HG03460 (cell line): ENCODE data around the gene ARHGAP45.

Experiments used
- ATAC-seq: cut with Tn5 transposase; IDR thresholded peaks from one replicate; pipeline ENCODE4 v1.9.1; 2021; ENCODE audit not compliant: unreplicated experiment

Gene ARHGAP45

DNA sequence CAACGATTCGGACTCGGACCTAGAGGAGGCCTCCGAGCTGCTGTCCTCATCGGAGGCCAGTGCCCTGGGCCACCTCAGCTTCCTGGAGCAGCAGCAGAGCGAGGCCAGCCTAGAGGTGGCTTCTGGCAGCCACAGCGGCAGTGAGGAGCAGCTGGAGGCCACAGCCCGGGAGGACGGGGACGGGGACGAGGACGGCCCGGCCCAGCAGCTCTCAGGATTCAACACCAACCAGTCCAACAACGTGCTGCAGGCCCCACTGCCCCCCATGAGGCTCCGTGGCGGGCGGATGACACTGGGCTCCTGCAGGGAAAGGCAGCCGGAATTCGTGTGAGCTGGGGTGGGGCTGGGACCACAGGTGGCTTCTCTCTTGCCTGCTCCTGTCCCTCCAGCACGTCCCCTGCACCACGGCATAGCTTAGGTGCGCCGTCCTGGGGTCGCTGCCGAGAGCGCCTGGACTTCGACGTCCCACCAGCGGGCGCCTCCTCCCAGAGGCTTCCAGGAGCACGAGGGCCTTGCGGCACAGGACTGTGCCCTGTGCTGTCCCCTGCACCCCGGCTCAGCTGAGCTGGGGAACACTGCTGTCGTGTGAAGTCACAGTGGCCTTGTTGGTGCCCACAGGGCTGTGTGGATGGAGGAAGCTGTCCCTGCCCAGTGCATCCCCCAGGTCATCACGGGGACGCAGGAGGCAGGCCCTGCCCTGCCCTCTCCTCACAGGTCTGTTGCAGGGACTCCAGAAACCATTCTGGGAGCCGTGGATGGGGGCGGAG is 18.9 kb downstream of the ARHGAP45 start:
- ATAC-seq: no peak

DNA sequence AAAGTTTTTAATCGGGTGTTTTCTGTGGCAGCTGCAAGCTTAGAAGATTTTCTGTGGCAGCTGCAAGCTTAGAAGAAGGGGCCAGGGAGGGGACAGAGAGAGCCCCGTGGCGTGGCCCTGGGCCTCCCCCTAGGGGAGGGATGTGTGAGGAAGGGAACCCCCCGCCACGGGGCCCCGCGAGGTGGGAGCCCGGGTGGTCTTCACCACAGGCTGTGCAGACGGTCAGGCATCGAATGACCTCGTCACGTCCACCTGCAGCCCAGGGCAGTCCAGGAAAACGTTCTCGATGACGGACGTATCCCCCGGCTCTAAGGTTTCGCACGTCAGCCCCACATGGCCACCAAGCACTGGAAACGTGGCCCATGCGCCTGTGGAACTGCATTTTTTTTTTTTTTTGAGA is 19.6 kb downstream of the ARHGAP45 start:
- ATAC-seq: no peak

- ATAC-seq: no peak
Observed at GRCh38 chr19:1087813-1088415, 20.9 kb downstream of the ARHGAP45 start.

GRCh38 chr19:1088416-1089010 is 21.5 kb downstream of the ARHGAP45 start:
- ATAC-seq: no peak

DNA sequence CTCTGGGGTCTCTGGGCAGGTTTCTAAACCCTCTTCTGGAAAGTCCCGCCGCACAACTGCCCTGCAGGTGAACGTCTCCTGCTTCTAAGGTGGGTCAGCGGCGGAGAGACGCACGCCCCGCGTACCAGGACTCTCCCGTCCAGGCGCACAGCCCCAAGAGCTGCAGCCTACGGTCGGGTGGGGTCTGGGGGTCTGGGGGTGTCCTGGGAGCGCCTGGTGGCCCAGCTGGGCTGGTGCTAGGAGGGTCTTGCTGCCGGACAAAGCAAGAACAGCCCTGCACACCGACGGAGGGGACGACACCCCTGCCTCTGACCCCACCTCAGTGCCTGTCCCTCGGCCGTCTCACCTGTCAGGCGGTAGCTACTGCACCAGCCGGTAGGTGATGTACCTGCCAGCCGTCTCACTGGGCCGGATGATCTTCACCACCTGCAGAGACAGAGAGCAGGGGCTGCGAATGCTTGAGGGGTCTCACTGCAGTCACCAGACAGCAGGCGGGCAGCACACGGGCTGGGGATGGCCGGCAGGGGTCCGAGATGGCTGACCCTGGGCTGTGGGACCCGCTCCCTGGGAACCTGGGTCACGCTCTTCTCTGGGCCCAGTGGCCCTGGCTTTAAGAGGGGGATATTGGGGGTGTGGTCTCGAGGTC is 22.3 kb downstream of the ARHGAP45 start:
- ATAC-seq: no peak

DNA sequence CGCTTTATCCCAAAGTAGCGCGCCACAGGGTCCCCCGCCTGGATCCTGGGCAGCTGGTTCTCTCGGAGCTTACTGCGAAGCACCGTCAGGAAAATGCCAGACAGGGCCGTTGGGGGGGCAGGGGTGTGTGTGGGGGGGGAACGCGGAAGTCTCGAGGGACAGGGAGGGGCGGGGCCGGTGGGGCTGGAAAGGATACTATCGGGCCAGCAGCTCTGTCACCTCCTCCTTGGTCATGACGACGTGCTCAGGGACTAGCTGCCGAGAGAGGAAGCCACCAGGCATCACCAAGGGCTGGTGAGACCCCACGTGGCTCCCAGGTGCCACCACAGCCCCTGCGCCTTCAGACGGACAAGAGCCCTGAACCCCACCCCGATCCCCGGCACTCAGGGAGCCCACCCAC is 22.9 kb downstream of the ARHGAP45 start:
- no peak for ATAC-seq

- ATAC-seq: no peak
Observed at GRCh38 chr19:1090731-1091543, 24.0 kb downstream of the ARHGAP45 start.

DNA sequence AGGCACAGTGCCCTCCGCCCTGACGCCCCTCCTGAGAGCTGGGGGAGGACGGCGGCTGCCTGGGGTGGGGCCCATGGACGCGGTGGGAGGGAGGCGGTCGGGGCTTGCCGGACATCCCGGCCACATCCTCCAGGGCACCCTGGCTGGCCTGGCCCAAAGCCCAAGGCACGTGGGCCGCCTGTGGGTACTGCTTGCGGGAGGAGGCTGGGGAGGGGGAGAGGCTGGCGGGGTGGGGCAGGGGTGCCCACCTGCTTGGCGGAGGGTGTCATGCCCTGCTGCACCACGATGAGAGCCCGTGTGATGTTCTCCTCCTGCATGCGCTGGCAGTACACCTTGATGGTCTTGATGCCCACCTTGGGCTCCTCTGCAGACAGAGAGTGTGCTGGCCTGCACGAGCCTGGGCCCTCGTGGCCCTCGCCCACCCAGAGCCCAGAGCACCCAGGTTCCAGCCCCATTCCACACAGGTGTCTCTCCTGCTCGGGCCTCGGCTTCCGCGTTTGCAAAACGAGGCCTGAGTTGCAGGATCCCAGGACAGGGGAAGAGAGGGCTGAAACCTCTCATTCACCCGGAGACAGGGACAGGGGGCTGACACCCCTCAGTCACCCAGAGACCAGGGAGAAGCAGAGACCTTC is 24.7 kb downstream of the ARHGAP45 start:
- ATAC-seq: no peak

GRCh38 chr19:1093330-1093729 is 26.4 kb downstream of the ARHGAP45 start:
- ATAC-seq: no peak

GRCh38 chr19:1093811-1094553 is 27.0 kb downstream of the ARHGAP45 start:
- no peak for ATAC-seq

DNA sequence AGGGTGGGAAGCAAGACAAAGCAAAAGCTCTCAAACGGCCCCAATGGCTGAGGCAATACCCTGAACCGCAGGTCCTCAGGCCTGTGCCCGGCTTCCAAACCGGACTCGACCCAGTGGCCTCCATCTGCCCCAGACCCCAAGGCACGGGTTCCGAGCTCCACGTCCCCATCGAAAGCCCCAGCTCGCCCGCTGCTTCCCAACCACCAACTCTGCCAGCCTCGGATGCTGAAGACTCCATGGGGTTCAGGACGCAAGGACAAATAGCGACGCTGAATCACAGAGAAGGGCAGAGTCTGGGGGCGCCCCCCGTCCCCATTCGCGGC is 27.6 kb downstream of the ARHGAP45 start:
- ATAC-seq: no peak

DNA sequence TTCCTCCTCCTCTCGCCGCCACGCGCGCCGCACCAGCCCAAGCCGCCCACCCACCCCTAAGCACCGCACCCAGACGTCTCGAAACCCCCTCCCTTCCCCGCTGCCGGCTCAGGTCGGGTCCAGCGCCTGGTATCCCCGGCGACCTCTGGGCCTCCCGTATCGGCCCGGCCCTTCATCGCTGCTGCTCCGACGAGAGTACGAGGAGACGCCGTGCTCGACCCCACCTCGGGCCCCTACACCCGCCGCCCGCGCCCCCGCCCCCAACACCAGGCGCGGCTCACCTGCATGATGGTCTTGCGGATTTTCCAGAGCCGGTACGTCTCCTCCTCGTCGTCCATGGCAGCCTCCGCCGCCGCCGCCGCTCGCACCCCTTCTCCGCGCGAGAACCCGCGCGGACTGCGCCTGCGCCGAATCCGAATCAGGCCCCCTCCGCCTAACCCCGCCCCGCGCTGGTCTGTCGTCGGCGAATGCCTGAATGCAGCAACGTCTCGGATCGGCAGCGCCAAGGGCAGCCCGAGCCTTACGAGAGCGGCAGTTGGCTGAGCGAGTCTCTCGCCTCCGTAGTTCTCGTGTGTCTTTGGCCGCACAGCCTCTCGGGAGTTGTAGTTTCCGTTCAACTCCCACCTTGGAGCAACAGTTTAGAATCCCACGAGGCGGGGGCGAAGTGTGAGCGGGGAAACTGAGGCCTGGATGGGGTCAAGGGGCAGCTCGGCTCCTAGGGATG is 28.2 kb downstream of the ARHGAP45 start, which contains the start of gene POLR2E:
Gene POLR2E (minus strand): TSS at position 398 of the 724 bp plus-strand sequence. CDS start 60 bp downstream, at position 338.
- peak; percentile 83 for ATAC-seq

DNA sequence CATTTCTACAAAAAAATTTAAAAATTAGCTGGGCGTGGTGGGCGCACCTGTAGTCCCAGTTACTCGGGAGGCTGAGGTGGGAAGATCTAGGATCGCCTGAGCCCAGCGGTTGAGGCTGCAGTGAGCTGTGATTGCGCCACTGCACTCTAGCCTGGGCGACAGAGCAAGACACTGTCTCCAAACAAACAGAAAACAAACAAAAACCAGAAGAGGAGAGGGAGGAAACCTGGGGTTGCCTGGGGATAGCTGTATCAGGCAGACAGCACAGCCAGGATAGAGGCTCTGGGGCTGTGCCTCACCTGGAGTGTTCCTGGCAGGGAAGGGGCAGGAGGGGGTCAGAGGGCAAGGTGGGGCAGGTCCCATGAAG is 30.8 kb downstream of the ARHGAP45 start:
- ATAC-seq: no peak

GRCh38 chr19:1098177-1099051 is 31.4 kb downstream of the ARHGAP45 start:
- ATAC-seq: no peak

GRCh38 chr19:1101337-1101698 is 34.4 kb downstream of the ARHGAP45 start:
- ATAC-seq: no peak

GRCh38 chr19:1102407-1103131 is 35.6 kb downstream of the ARHGAP45 start:
- ATAC-seq: no peak

DNA sequence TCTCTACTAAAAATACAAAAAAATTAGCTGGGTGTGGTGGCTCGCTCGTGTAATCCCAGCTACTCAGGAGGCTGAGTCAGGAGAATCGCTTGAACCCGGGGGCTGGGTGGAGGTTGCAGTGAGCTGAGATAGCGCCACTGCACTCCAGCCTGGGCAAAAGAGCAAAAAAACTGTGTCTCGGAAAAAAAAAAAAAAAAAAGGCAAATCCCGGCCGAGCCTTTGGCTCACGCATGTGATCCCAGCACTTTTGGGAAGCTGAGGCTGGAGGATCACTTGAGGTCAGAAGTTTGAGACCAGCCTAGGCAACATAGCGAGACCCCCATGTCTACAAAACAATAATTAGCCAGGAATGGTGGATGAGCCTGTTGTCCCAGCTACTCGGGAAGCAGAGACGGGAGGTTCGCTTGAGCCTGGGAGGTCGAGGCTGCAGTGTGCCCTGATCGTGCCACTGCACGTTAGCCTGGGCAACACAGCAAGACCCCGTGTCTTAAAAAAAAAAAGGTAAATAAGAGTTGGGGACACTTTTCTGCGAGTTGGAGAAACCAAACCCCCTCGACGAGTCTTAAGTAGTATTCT is 36.3 kb downstream of the ARHGAP45 start:
- ATAC-seq: no peak
